K562 (cell line): ENCODE results near the gene CH25H. TPM values are rescaled to one million over a fixed set of nuclear protein-coding genes. Genes with fewer than 3 reads are reported as not detected.

Source experiments
- ATAC-seq: fragments of 200-7000 bp; cut with Tn5 transposase; 3 replicates; pipeline ENCODE4 v1.9.1; 2020; ENCODE audit warnings: moderate library complexity
- BruUV-seq: library from RNA; stranded (reverse); fragments of 400-500 nt; replicated peaks from 2 replicates; lab custom pipeline; 2021; lab: Mats Ljungman, UMichigan
- CTCF ChIA-PET: fragments of 300-600 bp; formaldehyde crosslinking; extraction: SDS; loops from one replicate; lab custom pipeline; 2021; ENCODE audit warnings: low intra/inter-chr PET ratio; lab: Yijun Ruan, JAX
- POLR2A ChIA-PET: fragments of 300-600, 350-650 bp; sonication (Branson Sonifier 250); formaldehyde crosslinking; extraction: SDS; loops from one replicate; lab custom pipeline; 2021; ENCODE audit warnings: antibody characterized with exemption, inconsistent platforms; lab: Yijun Ruan, JAX
- DNase-seq, 4 experiments: peaks; one replicate each; pipeline versions ENCODE4 v3.0.0 to v3.0.0-alpha.2; 2011 to 2018; ENCODE audit warnings: low spot score in 3 of 4, mixed read lengths in 3 of 4; ENCODE audit errors: extremely low read depth in 1 of 4
- FAIRE-seq: peaks from 2 replicates; lab custom pipeline; 2011; peaks lifted over from hg19 to GRCh38; lab: Jason Lieb, UNC
- H2AFZ ChIP-seq: 2 replicates; pipeline ENCODE4 v1.6.0; 2011; ENCODE audit warnings: low read depth, low read length, control low read depth, inconsistent platforms
- H3K27ac ChIP-seq: fragments of 200-600 bp; 3 replicates; pipeline ENCODE4 v1.8.0; 2011; ENCODE audit warnings: low read depth, mild to moderate bottlenecking, control low read depth, inconsistent platforms, low read length, moderate library complexity, mixed read lengths; ENCODE audit errors: extremely low read depth
- H3K27me3 ChIP-seq, 2 experiments: fragments of 300-600 bp in 1 of 2; 2 replicates in 1 of 2; 3 replicates in 1 of 2; pipeline versions ENCODE4 v1.6.0 to v1.8.0; 2011; ENCODE audit warnings: inconsistent platforms in 2 of 2, low read length in 2 of 2, mild to moderate bottlenecking in 1 of 2, mixed read lengths in 1 of 2, moderate library complexity in 1 of 2; ENCODE audit not compliant: control insufficient read depth in 2 of 2, insufficient read depth in 2 of 2
- H3K36me3 ChIP-seq: fragments of 300-600 bp; 3 replicates; pipeline ENCODE4 v1.8.0; 2011; ENCODE audit warnings: mild to moderate bottlenecking, low read length, inconsistent platforms; ENCODE audit not compliant: control insufficient read depth, insufficient read depth
- H3K4me1 ChIP-seq, 2 experiments: fragments of 200-600 bp in 1 of 2; replicated peaks in 1 of 2; 2 replicates in 1 of 2; 3 replicates in 1 of 2; pipeline versions ENCODE4 v1.5.1 to v1.8.0; 2011; ENCODE audit warnings: inconsistent platforms in 2 of 2, low read length in 2 of 2, mild to moderate bottlenecking in 1 of 2, mixed read lengths in 1 of 2, moderate library complexity in 1 of 2; ENCODE audit not compliant: control insufficient read depth in 2 of 2, insufficient read depth in 2 of 2
- H3K4me2 ChIP-seq: 2 replicates; pipeline ENCODE4 v1.6.1; 2011; ENCODE audit warnings: low read length, control low read depth, inconsistent platforms, mixed read lengths; ENCODE audit not compliant: insufficient read depth
- H3K4me3 ChIP-seq: fragments of 200-600 bp; sonication (generic), shearing (Covaris generic); 2 replicates; pipeline ENCODE4 v1.5.1; 2016; ENCODE audit warnings: control low read depth, inconsistent platforms
- H3K79me2 ChIP-seq: fragments of 200-600 bp; 3 replicates; pipeline ENCODE4 v1.8.0; 2011; ENCODE audit warnings: low read length, inconsistent platforms; ENCODE audit not compliant: control insufficient read depth, insufficient read depth
- H3K9ac ChIP-seq, 2 experiments: 2 replicates each; pipeline versions ENCODE4 v1.6.0 to v1.6.1; 2011; ENCODE audit warnings: low read depth in 2 of 2, low read length in 2 of 2, control low read depth in 1 of 2, inconsistent platforms in 1 of 2, mild to moderate bottlenecking in 1 of 2, mixed read lengths in 1 of 2; ENCODE audit not compliant: insufficient read depth in 1 of 2
- H3K9me1 ChIP-seq: one replicate; pipeline ENCODE4 v1.6.0; 2011; ENCODE audit warnings: inconsistent platforms, mild to moderate bottlenecking, low read length, moderate library complexity; ENCODE audit not compliant: control insufficient read depth, insufficient read depth
- H3K9me3 ChIP-seq: replicated peaks from 2 replicates; pipeline ENCODE4 v1.5.1; 2011; ENCODE audit warnings: low read depth, low read length, inconsistent platforms; ENCODE audit not compliant: control insufficient read depth, insufficient read depth
- H4K20me1 ChIP-seq: replicated peaks from 2 replicates; pipeline ENCODE4 v1.6.1; 2011; ENCODE audit warnings: low read length, inconsistent platforms, mixed read lengths; ENCODE audit not compliant: control insufficient read depth, insufficient read depth
- CBX3 ChIP-seq, 2 experiments: IDR thresholded peaks; 1 replicate in 1 of 2; 2 replicates in 1 of 2; pipeline ENCODE4 v1.6.1; 2012; ENCODE audit warnings: inconsistent platforms in 2 of 2, low read length in 2 of 2, borderline replicate concordance in 1 of 2, control low read depth in 1 of 2
- CHD2 ChIP-seq: IDR thresholded peaks from 2 replicates; pipeline ENCODE4 v1.6.1; 2011; ENCODE audit warnings: low read depth, low read length
- DEAF1 ChIP-seq: fragments of 450-650 bp; formaldehyde crosslinking; IDR thresholded peaks from 2 replicates; pipeline ENCODE4 v1.4.0; 2020; ENCODE audit warnings: mild to moderate bottlenecking, moderate library complexity
- HDGF ChIP-seq: fragments of 450-650 bp; IDR thresholded peaks from 2 replicates; pipeline ENCODE4 v1.6.1; 2016
- NCOA1 ChIP-seq: fragments of 450-650 bp; IDR thresholded peaks from 2 replicates; pipeline ENCODE4 v1.6.1; 2016; ENCODE audit warnings: low read depth
- NUFIP1 ChIP-seq: fragments of 450-650 bp; IDR thresholded peaks from 2 replicates; pipeline ENCODE4 v1.6.1; 2018; ENCODE audit not compliant: partially characterized antibody
- RBM34 ChIP-seq: fragments of 200-400 bp; formaldehyde crosslinking; IDR thresholded peaks from 2 replicates; pipeline ENCODE4 v1.6.1; 2018; ENCODE audit warnings: low read length, borderline replicate concordance; ENCODE audit not compliant: insufficient read depth
- SNIP1 ChIP-seq: fragments of 450-650 bp; IDR thresholded peaks from 2 replicates; pipeline ENCODE4 v1.7.1; 2017; ENCODE audit warnings: low read depth, mild to moderate bottlenecking
- TEAD1 ChIP-seq, 2 experiments: fragments of 450-650 bp in 1 of 2; sonication (generic) in 1 of 2; formaldehyde crosslinking; IDR thresholded peaks; 2 replicates each; pipeline versions ENCODE4 v1.4.0 to v1.8.0; 2020 to 2022; ENCODE audit warnings: mild to moderate bottlenecking in 2 of 2, missing genetic modification reagents in 1 of 2
- ZNF639 ChIP-seq, 2 experiments: fragments of 200-800 bp in 1 of 2; sonication (Bioruptor generic) in 1 of 2; sonication (generic) in 1 of 2; formaldehyde crosslinking in 1 of 2; IDR thresholded peaks in 1 of 2; conservative IDR thresholded peaks in 1 of 2; 2 replicates each; pipeline versions ENCODE4 v1.5.0 to v1.6.1; 2016 to 2020; ENCODE audit warnings: missing compliant biosample characterization in 1 of 2, missing genetic modification characterization in 1 of 2, missing genetic modification reagents in 1 of 2
- ZNF77 ChIP-seq: fragments of 250-450 bp; sonication (Bioruptor Pico); IDR thresholded peaks from 2 replicates; pipeline ENCODE4 v1.5.0; 2020
- WGBS: fragments of 100-300 bp; shearing (Covaris generic); methylation state at CpG from one replicate; pipeline ENCODE4 v1.1.6; 2016; ENCODE audit warnings: low coverage, mixed read lengths; ENCODE audit not compliant: insufficient coverage; ENCODE audit errors: missing lambda C conversion rate; 5-methylcytosine and 5-hydroxymethylcytosine counted together
- in situ Hi-C: fragments of 300-500 bp; cut with MboI; formaldehyde crosslinking; loops from 4 replicates; pipeline ENCODE4 v1.15.0; 2018; ENCODE audit warnings: inconsistent platforms, mixed read lengths
- intact Hi-C: fragments of 100-400 bp; cut with micrococcal nuclease; formaldehyde crosslinking; loops from 2 replicates; pipeline ENCODE4 v1.14.2; 2022
- polyA plus RNA-seq, 8 experiments: library from polyadenylated mRNA; depleted of rRNA in 4 of 8; stranded (reverse) in 5 of 8; unstranded in 3 of 8; fragments of >200 nt; fragmentation: Nextera tagmentation in 2 of 8; fragmentation: Illumina TruSeq in 1 of 8; extraction: Ambion mirVana in 2 of 8; extraction: Trizol in 1 of 8; gene quantifications; 2 replicates each; pipeline versions ENCODE4 v1.2.1 to v1.2.3, GENCODE V29; 2011 to 2014; ENCODE audit warnings: inconsistent platforms in 1 of 8, missing spikeins in 1 of 8
- total RNA-seq, 7 experiments: library from RNA; depleted of rRNA in 6 of 7; stranded (reverse); fragments of >200 nt in 6 of 7; fragmentation: Illumina TruSeq in 2 of 7; extraction: Trizol in 2 of 7; gene quantifications; 2 replicates each; pipeline versions ENCODE4 v1.2.1 to v1.2.3, GENCODE V29; 2011 to 2021; ENCODE audit warnings: low replicate concordance in 1 of 7
- TF ChIP-seq, protein P1 (sequence below): IDR thresholded peaks from 2 replicates; pipeline ENCODE4 v1.6.1; 2012; ENCODE audit warnings: low read depth, low read length, improper control_type of control experiment, borderline replicate concordance
- TF ChIP-seq, protein P2 (sequence below): fragments of 450-650 bp; IDR thresholded peaks from 2 replicates; pipeline ENCODE4 v1.7.1; 2018; ENCODE audit warnings: mild to moderate bottlenecking, low read depth; ENCODE audit not compliant: partially characterized antibody
- TF ChIP-seq, protein P3 (sequence below): sonication (generic); formaldehyde crosslinking; IDR thresholded peaks from 2 replicates; pipeline ENCODE4 v1.8.1; 2023; ENCODE audit warnings: mild to moderate bottlenecking, missing genetic modification reagents

CH25H gene
- total and polyA plus RNA-seq, 9 of the 15 experiments (the other 6 are each of a cell fraction or from before 2014, with no cell fraction given): not detected

- no peaks in the 10 kb centered on the region; a peak in 1 of 5 replicates for H3K4me1 ChIP-seq
- ChIA-PET CTCF (no interaction called here), POLR2A (no interaction called here)
- no peak overlapping the region for H3K4me3 ChIP-seq
- no peaks in the 10 kb centered on the region for H4K20me1 ChIP-seq
- intact Hi-C loops (no loop called here), in situ Hi-C loops (no loop called here)
- H2AFZ ChIP-seq: no peak overlapping the region
- 6% methylated on average over 4 of the region's 4 CpGs for WGBS
- no peaks in the 10 kb centered on the region for H3K9me3 ChIP-seq
- FAIRE-seq (no peak), DNase-seq (no peak), ATAC-seq (no peak)
- no TSS peak for BruUV-seq
- no peaks in the 10 kb centered on the region for H3K36me3 ChIP-seq
- no peaks in the 10 kb centered on the region for H3K27me3 ChIP-seq
- H3K79me2 ChIP-seq: no peaks in the 10 kb centered on the region
- H3K9ac ChIP-seq: no peak overlapping the region
- no peak overlapping the region for H3K4me2 ChIP-seq
- H3K27ac ChIP-seq: no peak overlapping the region
- H3K9me1 ChIP-seq: no peaks in the 10 kb centered on the region
- TF ChIP-seq NCOA1: no peak
- TF ChIP-seq TEAD1 (CRISPR knock-in tag; IDR thresholded peaks at IDR 0.05): no peak
- TF ChIP-seq, protein P1, sequence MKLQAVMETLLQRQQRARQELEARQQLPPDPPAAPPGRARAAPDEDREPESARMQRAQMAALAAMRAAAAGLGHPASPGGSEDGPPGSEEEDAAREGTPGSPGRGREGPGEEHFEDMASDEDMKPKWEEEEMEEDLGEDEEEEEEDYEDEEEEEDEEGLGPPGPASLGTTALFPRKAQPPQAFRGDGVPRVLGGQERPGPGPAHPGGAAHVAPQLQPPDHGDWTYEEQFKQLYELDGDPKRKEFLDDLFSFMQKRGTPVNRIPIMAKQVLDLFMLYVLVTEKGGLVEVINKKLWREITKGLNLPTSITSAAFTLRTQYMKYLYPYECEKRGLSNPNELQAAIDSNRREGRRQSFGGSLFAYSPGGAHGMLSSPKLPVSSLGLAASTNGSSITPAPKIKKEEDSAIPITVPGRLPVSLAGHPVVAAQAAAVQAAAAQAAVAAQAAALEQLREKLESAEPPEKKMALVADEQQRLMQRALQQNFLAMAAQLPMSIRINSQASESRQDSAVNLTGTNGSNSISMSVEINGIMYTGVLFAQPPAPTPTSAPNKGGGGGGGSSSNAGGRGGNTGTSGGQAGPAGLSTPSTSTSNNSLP: no peak
- TF ChIP-seq CHD2: no peak
- TF ChIP-seq, protein P2, sequence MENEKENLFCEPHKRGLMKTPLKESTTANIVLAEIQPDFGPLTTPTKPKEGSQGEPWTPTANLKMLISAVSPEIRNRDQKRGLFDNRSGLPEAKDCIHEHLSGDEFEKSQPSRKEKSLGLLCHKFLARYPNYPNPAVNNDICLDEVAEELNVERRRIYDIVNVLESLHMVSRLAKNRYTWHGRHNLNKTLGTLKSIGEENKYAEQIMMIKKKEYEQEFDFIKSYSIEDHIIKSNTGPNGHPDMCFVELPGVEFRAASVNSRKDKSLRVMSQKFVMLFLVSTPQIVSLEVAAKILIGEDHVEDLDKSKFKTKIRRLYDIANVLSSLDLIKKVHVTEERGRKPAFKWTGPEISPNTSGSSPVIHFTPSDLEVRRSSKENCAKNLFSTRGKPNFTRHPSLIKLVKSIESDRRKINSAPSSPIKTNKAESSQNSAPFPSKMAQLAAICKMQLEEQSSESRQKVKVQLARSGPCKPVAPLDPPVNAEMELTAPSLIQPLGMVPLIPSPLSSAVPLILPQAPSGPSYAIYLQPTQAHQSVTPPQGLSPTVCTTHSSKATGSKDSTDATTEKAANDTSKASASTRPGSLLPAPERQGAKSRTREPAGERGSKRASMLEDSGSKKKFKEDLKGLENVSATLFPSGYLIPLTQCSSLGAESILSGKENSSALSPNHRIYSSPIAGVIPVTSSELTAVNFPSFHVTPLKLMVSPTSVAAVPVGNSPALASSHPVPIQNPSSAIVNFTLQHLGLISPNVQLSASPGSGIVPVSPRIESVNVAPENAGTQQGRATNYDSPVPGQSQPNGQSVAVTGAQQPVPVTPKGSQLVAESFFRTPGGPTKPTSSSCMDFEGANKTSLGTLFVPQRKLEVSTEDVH: no peak
- no peak for TF ChIP-seq NUFIP1
- no peak for TF ChIP-seq HDGF
- TF ChIP-seq CBX3 (IDR thresholded peaks at IDR 0.05; ENCODE audit: borderline replicate concordance in 1 of 2, low read length in 2 of 2): no peak
- no peak for TF ChIP-seq RBM34
- TF ChIP-seq DEAF1 (CRISPR knock-in tag): no peak
- TF ChIP-seq ZNF639 (CRISPR knock-in tag; conservative IDR thresholded peaks at IDR 0.05 in 1 of 2, IDR thresholded peaks at IDR 0.05 in 1 of 2): no peak
- no peak for TF ChIP-seq SNIP1
- TF ChIP-seq, protein P3, sequence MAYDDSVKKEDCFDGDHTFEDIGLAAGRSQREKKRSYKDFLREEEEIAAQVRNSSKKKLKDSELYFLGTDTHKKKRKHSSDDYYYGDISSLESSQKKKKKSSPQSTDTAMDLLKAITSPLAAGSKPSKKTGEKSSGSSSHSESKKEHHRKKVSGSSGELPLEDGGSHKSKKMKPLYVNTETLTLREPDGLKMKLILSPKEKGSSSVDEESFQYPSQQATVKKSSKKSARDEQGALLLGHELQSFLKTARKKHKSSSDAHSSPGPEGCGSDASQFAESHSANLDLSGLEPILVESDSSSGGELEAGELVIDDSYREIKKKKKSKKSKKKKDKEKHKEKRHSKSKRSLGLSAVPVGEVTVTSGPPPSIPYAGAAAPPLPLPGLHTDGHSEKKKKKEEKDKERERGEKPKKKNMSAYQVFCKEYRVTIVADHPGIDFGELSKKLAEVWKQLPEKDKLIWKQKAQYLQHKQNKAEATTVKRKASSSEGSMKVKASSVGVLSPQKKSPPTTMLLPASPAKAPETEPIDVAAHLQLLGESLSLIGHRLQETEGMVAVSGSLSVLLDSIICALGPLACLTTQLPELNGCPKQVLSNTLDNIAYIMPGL (CRISPR knock-in tag): no peak
- no peak for TF ChIP-seq ZNF77 (CRISPR knock-in tag)
These were observed 38.7 kb upstream of the CH25H start for GRCh38 chr10:89245802-89246201.
